DND-41 (cell line): Measurements from ENCODE around the gene SPEF1.
"Not testable (repeated sequence)": the region's sequence is repeated elsewhere in the genome, so short reads cannot be mapped to it uniquely, and the experiment has no call there.

Experiments
- ATAC-seq: fragments of 200-7000 bp; cut with Tn5 transposase; 3 replicates; pipeline ENCODE4 v1.9.1; 2021; ENCODE audit warnings: low read depth; ENCODE audit not compliant: insufficient read depth
- DNase-seq: peaks from one replicate; pipeline ENCODE4 v3.0.0-alpha.2; 2020
- H2AFZ ChIP-seq: 2 replicates; pipeline ENCODE4 v1.6.0; 2012; ENCODE audit warnings: low read depth, low read length
- H3K27ac ChIP-seq: 2 replicates; pipeline ENCODE4 v1.5.1; 2012; ENCODE audit warnings: low read length, inconsistent platforms
- H3K27me3 ChIP-seq: fragments of 200-600 bp; sonication (generic); 2 replicates; pipeline ENCODE4 v1.6.0; 2012; ENCODE audit warnings: low read length, mild to moderate bottlenecking, inconsistent platforms; ENCODE audit not compliant: insufficient read depth, poor library complexity
- H3K36me3 ChIP-seq: 2 replicates; pipeline ENCODE4 v1.5.1; 2012; ENCODE audit warnings: low read length, inconsistent platforms; ENCODE audit not compliant: insufficient read depth
- H3K4me1 ChIP-seq: 2 replicates; pipeline ENCODE4 v1.5.1; 2012; ENCODE audit warnings: mild to moderate bottlenecking, low read length; ENCODE audit not compliant: insufficient read depth
- H3K4me2 ChIP-seq: 2 replicates; pipeline ENCODE4 v1.6.0; 2012; ENCODE audit warnings: mild to moderate bottlenecking, moderate library complexity, low read length, inconsistent platforms; ENCODE audit not compliant: insufficient read depth
- H3K4me3 ChIP-seq, 2 experiments: fragments of 200-600 bp in 1 of 2; shearing (Covaris generic) in 1 of 2; 2 replicates each; pipeline ENCODE4 v1.5.1; 2012 to 2016; ENCODE audit warnings: inconsistent platforms in 2 of 2, low read length in 2 of 2, mild to moderate bottlenecking in 2 of 2, low read depth in 1 of 2, moderate library complexity in 1 of 2
- H3K79me2 ChIP-seq: 2 replicates; pipeline ENCODE4 v1.6.0; 2012; ENCODE audit warnings: low read length, inconsistent platforms; ENCODE audit not compliant: insufficient read depth
- H3K9ac ChIP-seq: 2 replicates; pipeline ENCODE4 v1.6.0; 2012; ENCODE audit warnings: low read depth, mild to moderate bottlenecking, inconsistent platforms, low read length, moderate library complexity
- H3K9me3 ChIP-seq: 2 replicates; pipeline ENCODE4 v1.5.1; 2012; ENCODE audit warnings: low read length, moderate library complexity, mild to moderate bottlenecking, inconsistent platforms; ENCODE audit not compliant: insufficient read depth, severe bottlenecking
- H4K20me1 ChIP-seq: 2 replicates; pipeline ENCODE4 v1.6.0; 2012; ENCODE audit warnings: low read length; ENCODE audit not compliant: insufficient read depth
- CTCF ChIP-seq: IDR thresholded peaks from 2 replicates; pipeline ENCODE4 v1.5.1; 2012; ENCODE audit warnings: borderline replicate concordance, low read length, moderate library complexity, mild to moderate bottlenecking; ENCODE audit not compliant: poor library complexity, severe bottlenecking; ENCODE audit errors: extremely low read depth
- EZH2 ChIP-seq: IDR thresholded peaks from 3 replicates; pipeline ENCODE4 v1.6.1; 2012; ENCODE audit warnings: borderline replicate concordance, low read depth, mild to moderate bottlenecking, moderate library complexity, low read length, inconsistent platforms; ENCODE audit not compliant: severe bottlenecking

SPEF1 gene

GRCh38 chr20:3795511-3796468, 14.5 kb upstream of the SPEF1 start, which contains the start of gene CDC25B:
CDC25B (plus strand) TSS chr20:3796310; CDS start chr20:3796532, 222 bp downstream.
- peaks cover 43% of the 10 kb centered on the region for H3K36me3 ChIP-seq
- H3K9ac ChIP-seq, result peak within 1 kb of the TSS; percentile 91
- no peak for TF ChIP-seq EZH2
- TF ChIP-seq CTCF, result peak; percentile 52
- no peaks in the 10 kb centered on the region for H3K27me3 ChIP-seq
- H4K20me1 ChIP-seq, result peaks cover 16% of the 10 kb centered on the region
- peaks cover 61% of the 10 kb centered on the region for H3K4me1 ChIP-seq
- peaks cover 58% of the 10 kb centered on the region for H3K79me2 ChIP-seq
- H2AFZ ChIP-seq, result peak within 1 kb of the TSS; percentile 98
- H3K27ac ChIP-seq, result peak within 1 kb of the TSS; percentile 99
- H3K4me2 ChIP-seq, result peak within 1 kb of the TSS; percentile 84
- ATAC-seq (peak; percentile 86), DNase-seq (peak; percentile 98)
- H3K4me3 ChIP-seq, result peak within 1 kb of the TSS; percentile 70 to 83
- no peaks in the 10 kb centered on the region for H3K9me3 ChIP-seq

GRCh38 chr20:3794701-3795420, 13.6 kb upstream of the SPEF1 start:
- peaks cover 34% of the 10 kb centered on the region for H3K36me3 ChIP-seq
- DNase-seq (no peak), ATAC-seq (no peak)
- no peak for TF ChIP-seq CTCF
- no peak for TF ChIP-seq EZH2
- peak overlapping the region; percentile 98 for H2AFZ ChIP-seq
- no peaks in the 10 kb centered on the region for H3K27me3 ChIP-seq
- peak overlapping the region; percentile 91 for H3K9ac ChIP-seq
- peak overlapping the region; percentile 84 for H3K4me2 ChIP-seq
- peaks cover 51% of the 10 kb centered on the region for H3K79me2 ChIP-seq
- peaks cover 53% of the 10 kb centered on the region for H3K4me1 ChIP-seq
- H3K4me3 ChIP-seq, result peak overlapping the region; percentile 57 to 83; a peak in 3 of 4 replicates
- peaks cover 9% of the 10 kb centered on the region for H4K20me1 ChIP-seq
- H3K9me3 ChIP-seq, result no peaks in the 10 kb centered on the region
- H3K27ac ChIP-seq, result peak overlapping the region; percentile 99

GRCh38 chr20:3794168-3794567, 12.9 kb upstream of the SPEF1 start:
- H3K27ac ChIP-seq, ATAC-seq, DNase-seq, H3K9ac ChIP-seq, H3K4me2 ChIP-seq, H2AFZ ChIP-seq, H3K9me3 ChIP-seq, H3K4me3 ChIP-seq, H4K20me1 ChIP-seq, H3K27me3 ChIP-seq: not testable (repeated sequence)
- H3K79me2 ChIP-seq, result peaks cover 45% of the 10 kb centered on the region
- peaks cover 47% of the 10 kb centered on the region for H3K4me1 ChIP-seq
- peaks cover 27% of the 10 kb centered on the region for H3K36me3 ChIP-seq

- not testable (repeated sequence) for H3K4me3 ChIP-seq
Observed at GRCh38 chr20:3789201-3789600, 8.0 kb upstream of the SPEF1 start.

More at GRCh38 chr20:3789201-3789600, 8.0 kb upstream of the SPEF1 start:
- not testable (repeated sequence) for H3K4me2 ChIP-seq, H3K27ac ChIP-seq, H3K27me3 ChIP-seq, ATAC-seq, DNase-seq, H2AFZ ChIP-seq, H3K9me3 ChIP-seq
- peaks cover 15% of the 10 kb centered on the region for H3K36me3 ChIP-seq
- H4K20me1 ChIP-seq, result peaks cover 16% of the 10 kb centered on the region
- peak overlapping the region; percentile 16; the same call in 1 of the 2 replicates for H3K9ac ChIP-seq
- peaks cover 45% of the 10 kb centered on the region for H3K4me1 ChIP-seq
- H3K79me2 ChIP-seq, result peaks cover 42% of the 10 kb centered on the region
